Stimulated activated CD4-positive, alpha-beta T cell treated with anti-CD3 and anti-CD28 coated beads, TNF-alpha, amount 100 ng/mL, for 24 hours (primary cell): ENCODE results near the gene CALU.

Experiments
- DNase-seq, 3 experiments: peaks; one replicate each; pipeline ENCODE4 v3.0.0-alpha.2; 2020; ENCODE audit warnings: low read depth in 3 of 3

Gene CALU

DNA sequence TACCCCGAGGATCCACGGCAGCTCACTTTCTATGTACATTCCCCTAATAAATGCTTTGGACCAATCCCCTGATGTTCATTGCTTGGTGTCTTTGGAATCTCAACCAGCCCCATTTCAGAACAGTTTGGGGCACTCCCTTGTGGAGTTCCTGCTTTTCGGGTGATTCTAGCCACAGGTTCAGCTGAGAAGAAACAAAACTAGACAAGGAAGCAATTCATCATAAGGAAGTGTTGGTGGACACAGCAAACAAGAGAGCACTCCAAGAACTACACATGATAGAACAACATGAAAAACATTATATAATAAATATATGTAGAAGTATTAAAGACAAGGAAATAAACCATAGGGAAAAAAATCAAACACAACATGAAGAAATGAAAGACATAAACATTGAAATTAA, 46.6 kb downstream of the CALU start:
- no peak for DNase-seq

DNA sequence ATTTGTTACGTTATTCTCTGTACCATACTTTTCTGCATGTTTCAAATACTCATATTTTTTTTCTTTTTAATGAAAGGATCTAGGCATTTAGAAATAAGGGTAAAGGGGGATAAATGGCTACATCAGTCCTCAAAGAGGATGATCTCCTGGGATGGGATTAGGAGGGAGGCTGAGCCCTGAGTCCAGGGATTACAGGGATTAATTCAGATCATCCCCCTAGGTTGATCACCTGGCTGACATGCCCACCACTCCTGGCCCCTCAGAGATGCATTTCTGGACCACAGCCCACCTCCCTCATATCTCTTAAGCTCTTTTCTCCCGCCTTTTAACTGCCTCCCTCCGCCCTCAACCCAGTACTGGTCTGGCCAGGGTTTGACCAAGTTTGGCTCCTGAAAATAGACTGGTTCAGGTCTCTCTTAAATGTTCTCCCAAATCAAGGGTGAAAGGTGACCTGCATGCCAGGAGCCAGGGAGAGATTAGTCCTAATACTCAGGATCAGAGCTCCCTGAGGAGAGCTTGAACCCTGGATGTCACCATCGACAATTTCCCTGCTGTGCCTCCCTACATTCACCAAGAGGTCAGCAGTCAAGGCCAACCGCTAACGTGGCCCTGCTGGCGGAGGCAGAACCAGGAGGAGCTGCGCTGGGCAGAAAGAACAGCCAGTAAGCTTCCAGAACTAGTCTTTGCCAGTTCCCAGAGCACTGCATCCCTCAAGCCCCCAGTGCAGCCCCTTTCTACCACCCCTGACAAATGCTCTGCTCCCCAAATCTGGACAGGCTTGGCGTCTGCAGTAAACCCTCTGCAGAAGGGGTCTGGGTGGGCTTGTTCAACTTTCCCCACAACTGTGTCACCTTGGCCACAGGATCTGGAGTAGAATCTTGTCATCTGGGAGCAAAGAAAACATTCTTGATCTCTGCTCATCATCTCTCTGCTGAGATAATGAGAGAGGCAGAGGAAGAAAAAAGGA, 49.6 kb downstream of the CALU start:
- no peak for DNase-seq

DNA sequence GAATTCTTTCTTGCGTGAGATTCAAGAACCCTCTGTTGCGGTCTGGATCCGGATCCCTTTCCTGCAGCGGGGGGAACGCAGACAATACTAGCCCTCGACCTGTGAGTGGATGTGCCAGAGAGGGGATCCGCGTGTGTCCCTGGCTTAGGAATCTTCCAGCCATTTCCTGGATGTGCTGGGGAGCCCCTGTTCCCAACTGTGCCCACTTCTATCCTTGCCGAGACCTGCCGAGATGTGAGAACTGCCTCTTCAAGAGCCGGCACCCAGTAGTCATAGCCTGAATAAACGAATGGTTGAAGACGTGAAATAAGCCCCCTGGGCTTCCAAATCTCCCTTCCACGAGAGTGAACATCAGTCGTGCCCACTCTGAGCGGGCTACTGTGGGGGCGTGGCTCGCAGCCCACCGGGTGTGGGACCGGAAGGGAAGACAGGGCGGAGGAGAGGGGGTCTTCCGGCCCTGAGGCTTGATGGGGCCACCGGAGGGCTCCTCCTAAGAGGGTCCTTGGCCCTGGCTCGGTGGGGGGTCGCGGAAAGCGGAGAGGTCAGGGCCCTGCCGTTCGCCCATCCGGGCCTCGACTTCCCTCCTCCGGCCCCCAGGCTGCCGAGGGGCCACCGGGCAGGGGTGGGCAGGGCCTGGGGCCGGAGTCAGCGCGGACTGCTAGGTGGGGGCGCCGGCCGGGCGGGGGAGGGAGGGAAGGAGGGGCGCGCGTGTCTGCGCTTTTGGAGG, 51.3 kb downstream of the CALU start:
- DNase-seq, result no peak

DNA sequence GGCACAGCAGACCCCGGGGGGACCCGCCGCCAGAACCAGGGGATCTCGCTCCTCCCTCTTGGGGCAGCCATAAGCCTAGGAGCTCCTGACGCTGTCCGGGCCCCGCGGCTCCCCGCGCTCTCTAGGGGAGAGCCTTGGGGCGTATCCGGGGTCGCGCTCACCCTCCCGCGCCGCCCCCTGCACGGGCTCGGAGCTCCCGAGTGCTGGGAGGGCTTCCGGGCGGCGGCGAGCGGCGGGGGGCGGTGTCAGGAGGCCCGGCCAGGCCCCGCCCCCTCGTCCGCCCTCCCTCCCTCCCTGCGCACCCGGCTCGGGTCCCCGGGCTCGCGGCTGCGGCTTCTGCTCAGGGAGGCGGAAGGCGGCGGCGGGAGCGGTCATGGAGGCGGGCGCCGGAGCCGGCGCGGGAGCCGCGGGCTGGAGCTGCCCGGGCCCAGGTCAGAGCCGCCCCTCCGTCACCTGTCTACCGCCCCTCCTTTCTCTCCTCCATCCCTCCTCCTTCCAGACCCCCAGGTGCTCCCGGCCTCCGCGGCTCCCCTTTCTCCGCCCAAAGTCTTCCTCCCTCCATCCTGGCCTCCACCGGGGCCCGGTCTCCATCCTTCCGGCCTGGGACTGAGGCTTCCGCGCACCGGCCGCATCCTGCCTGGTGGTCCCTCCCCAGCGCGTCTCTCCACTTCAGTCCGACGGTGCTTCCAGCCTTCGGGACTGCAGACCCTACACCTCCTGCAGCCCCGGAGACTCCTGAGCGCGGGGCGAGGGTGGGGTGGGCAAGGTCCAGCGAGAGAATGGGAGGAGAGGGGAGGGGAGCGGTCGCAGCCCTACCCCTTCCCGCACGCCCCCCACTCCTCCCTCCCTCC, 52.2 kb downstream of the CALU start, which contains the start of gene CCDC136:
Gene CCDC136 (plus strand): TSS at position 848 of the 851 bp plus-strand sequence. CDS start 444 bp downstream, outside the sequence.
- DNase-seq, result peak; percentile 43 to 80 (median 56)

DNA sequence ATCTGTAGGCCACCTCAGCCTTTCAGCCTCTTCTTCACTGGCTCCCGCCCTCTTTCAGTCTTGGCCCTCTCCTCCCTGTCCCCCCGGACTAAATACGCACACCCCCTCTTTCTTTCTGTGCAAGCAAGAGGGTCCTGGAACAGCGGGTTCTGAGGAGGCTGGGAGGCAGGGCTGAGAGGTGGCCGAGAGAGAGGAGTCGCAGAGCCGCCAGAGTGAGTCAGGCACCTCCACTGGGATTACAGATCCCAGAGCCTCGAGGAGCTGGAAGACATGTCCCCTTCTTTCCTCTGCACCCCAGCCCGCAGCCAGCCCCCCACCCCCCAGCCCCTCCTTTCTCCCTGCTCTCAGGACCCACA, 52.8 kb downstream of the CALU start:
- DNase-seq, result no peak

DNA sequence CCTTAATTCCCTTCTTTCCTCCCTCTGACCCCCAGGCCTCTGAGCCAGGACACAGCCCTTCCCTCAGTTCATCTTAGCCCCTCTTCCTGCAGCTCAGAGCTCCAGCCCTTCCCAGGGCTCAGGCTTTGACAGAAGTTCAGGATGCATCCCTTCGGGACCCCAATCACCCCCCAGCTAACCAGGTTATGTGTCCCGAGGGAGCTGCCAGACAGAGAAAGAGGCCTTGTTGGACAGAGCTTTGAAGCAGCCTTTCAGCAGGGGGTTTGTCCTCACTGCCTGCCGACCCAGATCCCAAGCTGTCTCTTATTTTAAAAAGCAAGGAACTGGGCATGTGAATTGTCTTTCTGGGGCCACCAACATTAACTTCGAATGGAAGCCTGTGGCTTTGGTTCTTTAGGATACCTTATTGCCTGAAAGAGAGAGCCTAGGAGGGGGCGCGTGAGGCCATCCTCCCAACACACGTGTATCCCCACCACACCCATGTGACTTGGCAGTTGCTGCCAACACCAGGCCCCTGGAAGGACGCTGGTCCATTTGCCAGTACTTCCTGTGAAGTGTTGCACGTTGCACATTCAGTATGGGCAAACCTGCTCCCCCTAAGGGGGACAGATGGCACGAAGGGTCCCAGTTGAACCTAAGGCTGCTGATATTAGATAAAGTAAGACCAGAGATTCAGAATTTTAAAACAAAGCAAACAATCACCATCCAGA, 53.5 kb downstream of the CALU start:
- DNase-seq, result no peak

DNA sequence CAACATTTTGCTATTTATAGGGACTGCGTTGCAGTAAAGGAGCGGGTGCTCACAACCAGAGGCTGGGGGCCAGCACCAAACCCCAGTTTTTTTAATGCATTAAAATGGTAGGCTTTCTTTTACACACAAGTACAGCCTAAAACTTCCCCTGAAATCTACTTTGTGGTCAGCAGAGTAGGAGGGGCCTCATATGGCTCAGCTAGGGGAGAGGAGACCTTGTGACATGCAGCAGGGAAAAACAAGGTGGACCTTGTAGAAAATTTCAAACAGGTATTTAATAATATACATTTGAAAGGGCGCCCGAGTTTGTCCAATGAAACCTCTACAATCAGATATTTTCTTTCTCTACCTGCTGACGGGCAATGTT, 54.0 kb downstream of the CALU start:
- no peak for DNase-seq

DNA sequence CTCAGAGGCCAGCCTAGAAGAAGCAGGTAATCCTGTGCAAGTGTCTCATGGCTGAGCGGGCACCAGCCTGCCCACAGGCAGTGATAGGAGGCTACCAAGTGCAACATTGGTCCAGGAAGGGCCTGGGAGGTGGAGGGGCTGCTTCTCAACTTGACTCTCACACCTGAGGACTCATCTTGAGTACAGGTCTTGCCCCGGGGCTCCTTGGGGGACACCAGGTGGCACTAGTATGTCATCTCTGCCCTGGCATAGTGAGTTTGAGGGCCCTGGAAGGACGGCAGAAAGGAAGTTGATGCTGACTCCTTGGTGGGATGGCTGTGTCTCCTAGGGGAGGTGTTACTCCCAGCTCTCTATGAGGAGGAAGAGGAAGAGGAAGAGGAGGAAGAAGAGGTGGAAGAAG, 54.9 kb downstream of the CALU start:
- peak in 1 of 3 experiments; percentile 11 for DNase-seq

DNA sequence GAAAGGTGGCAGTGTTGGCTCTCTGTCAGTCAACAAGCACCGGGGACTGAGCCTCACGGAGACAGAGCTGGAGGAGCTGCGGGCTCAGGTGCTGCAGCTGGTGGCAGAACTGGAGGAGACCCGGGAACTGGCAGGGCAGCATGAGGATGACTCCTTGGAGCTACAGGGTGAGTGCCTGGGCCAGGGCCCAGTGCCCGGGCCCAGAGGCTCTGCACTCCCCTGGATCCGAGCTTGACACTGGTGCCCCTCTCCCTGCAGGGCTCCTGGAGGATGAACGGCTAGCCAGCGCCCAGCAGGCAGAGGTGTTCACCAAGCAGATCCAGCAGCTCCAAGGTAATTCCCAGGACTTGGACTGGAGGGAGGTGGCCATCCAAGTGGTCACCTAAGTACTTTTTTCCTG, 55.3 kb downstream of the CALU start:
- DNase-seq, result no peak

DNA sequence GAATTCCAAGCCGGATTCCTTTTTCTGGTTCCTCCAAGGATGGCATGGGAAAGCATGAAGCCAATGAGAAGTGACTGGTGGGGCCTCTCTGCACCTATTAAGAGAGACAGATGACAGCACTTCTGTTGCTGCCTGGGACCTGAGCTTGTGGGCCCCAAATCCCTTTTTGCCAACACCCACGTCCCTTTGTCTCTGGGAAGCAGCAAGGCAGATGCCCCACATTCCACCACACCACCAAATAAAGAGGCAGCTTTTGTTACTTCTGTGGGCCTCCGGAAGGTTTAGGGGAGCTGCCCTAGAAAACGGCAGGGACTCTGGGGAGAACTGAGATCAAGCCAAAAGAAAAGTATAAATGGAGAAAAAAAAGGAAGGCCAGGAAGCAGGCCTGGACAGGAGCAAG, 56.0 kb downstream of the CALU start:
- no peak for DNase-seq

DNA sequence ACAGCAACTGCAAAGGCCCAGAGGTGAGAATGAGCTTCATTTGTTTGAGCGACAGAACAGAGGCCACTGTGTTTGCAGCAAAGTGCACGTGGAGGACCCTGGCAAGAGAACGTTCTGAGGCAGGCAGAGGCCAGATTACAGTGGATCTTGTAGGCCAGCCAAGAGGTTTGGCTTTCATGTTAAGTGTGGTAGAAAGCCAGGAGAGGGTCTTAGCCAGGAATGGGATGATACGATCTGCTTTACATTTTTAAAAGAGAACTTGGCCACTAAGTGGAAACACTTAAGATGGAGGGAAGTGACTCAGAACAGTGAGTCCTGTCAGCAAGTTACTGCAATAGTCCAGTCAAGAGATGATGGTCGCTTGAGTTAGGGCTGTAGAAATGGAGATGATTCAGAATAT, 57.2 kb downstream of the CALU start:
- no peak for DNase-seq

DNA sequence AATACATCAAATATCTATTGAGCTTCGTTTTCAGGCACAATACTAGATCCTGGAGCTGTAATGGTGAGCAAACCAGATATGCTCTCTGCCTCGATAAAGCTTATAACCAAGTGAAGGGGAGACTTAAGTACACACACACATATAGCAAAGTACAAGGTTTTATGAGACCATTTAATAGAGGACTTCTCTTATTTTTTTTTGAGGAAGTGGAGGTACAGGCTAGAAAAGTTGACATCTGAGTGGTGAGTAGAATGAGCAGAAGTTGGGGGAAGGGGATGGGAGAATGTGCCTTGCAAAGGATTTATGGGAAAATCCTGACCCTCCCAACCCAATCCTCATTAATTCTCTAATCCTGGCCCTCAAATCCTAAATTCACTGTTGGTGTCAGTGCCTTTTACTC, 60.3 kb downstream of the CALU start:
- DNase-seq, result no peak

DNA sequence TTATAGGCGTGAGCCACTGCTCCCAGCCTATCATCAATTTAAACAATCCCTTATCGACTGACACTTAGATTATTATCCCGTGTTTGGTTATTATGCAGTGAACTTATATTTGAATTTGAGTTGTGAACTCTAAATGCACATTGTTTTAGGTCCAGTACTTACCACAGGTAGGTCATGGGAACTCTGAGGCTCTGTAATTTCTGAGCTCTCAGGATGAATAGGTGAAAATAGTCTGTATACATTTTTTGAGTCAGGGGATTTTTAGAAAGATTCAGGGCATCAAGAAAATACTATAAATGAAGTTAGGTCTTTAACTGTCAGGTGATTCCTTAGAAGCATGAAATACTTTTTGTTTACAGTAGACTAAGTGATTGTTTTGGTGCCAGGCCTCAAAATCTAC, 61.4 kb downstream of the CALU start:
- no peak for DNase-seq

DNA sequence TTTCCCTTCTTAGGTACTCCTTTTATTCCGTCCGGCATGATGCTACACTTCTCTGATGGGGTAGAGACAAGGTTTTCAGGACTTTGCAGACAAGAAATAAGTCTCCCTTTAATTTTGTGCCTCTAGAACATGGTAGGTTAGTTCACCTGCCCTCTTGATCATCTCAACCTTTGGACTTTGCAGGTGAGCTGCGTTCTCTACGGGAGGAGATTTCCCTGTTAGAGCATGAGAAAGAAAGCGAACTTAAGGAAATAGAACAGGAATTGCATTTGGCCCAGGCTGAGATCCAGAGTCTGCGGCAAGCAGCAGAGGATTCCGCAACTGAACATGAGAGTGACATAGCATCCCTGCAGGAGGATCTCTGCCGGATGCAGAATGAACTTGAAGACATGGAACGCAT, 61.8 kb downstream of the CALU start:
- DNase-seq, result no peak

DNA sequence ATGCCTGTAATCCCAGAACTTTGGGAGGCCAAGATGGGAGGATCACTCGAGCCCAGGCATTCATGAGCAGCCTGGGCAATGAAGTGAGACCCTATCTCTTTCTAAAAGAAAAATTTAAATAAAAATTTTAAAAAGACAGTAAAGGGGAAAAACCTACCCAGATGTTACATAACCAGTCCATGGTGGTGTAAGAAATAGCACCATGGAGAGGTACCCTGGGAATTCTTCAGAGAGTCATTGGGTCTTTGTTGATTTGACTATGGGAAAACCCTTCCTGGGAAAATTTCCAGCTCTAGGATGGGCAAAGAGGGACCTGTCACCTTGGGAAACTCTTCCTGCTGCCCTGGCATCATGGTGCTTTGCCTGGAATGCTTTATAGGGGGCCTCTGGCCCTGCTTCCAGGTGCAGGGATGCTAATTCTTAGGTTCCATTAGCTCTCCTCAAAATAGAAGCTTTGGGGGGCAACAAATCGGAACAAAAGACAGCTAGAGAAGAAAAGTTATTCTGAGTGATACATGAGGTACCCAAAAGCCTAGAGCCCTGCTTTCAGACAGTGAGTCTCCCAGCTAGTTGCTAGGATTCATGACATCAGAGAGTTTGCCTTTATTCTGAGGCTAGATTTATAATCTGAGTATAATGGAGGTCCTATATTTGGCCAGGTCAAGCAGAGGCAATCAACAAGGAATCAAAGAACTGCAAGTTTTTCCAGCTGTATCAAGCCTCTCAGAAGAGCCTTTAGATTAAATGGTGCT, 62.7 kb downstream of the CALU start:
- DNase-seq, result no peak

DNA sequence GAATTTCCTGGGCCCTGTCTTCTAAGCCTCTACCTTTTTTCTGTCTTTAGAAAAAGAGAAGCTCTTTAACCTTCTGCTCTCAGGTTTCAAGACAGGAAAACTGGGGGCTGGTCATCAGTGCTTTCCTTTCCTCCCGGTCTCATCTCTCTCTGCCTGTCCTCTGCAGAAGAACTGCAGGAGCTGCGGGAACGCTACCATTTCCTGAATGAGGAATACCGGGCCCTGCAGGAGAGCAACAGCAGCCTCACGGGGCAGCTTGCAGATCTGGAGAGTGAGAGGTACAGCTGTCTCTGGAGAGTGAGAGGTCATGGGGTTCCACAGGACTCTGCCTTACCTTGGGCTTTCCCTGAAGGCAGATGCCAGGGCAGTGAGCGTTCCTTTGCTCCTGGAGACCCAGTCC, 65.3 kb downstream of the CALU start:
- no peak for DNase-seq

DNA sequence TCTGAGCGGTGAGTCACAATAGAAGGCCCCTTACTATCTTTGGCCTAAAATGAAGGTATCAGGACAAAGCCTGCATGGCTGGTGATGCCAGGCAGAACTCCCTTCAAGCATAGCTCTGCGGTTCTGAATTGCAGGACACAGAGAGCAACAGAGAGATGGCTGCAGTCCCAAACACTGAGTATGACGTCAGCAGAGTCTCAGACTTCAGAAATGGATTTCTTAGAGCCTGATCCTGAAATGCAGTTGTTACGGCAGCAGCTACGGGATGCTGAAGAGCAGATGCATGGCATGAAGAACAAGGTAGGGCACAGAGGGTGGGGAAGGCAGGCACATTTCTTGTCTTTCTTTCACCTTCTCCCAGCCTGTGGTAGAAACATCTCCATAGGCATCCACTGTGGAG, 66.1 kb downstream of the CALU start:
- no peak for DNase-seq

DNA sequence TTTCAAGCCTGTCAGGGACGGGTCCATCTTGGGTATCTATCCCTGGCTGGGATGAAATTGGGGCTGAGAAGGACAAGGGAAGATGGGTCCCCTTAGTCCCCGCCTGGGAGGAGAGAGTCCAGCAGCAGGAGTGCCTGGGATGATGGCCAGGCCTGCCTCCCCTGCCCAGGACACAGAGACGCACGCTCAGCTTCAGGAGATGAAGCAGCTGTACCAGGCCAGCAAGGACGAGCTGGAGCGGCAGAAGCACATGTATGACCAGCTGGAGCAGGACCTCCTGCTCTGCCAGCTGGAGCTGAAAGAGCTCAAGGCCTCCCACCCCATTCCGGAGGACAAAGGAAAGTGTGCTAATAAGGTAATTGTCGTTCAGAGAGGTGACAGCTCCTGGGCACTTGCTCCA, 68.0 kb downstream of the CALU start:
- DNase-seq, result no peak

DNA sequence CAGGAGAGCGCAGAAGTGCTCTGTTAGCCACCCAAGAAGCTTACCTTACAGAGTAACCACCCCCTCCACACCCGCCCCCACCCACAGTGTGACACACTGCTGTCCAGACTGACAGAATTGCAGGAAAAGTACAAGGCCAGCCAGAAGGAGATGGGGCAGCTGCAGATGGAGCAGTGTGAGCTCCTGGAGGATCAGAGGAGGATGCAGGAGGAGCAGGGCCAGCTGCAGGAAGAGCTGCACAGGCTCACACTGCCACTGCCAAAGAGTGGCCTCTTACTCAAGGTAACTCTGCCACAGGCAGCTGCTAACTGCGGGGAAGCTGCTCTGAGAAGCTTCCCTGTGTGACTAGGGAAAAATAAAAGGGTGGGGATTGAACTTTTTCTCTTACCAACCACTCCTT, 70.2 kb downstream of the CALU start:
- DNase-seq, result no peak

DNA sequence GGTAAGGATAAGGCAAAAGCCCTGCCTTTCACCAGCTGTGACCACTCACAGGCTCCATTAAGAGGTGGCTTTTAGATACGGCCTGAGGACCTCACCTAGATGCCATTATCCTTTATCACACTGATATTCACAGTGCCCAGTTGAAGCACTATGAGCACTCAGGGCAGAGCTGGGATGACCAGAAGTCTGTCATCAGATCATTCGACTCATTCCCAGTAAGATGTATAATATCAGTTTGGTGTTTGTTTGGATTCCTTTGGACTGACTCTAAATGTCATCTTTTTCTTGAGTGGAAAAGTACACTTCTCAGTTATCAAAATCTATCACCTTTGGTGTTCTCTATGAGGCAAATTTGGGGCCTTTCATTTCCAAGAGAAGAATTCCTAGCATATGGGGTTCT, 71.3 kb downstream of the CALU start:
- no peak for DNase-seq

DNA sequence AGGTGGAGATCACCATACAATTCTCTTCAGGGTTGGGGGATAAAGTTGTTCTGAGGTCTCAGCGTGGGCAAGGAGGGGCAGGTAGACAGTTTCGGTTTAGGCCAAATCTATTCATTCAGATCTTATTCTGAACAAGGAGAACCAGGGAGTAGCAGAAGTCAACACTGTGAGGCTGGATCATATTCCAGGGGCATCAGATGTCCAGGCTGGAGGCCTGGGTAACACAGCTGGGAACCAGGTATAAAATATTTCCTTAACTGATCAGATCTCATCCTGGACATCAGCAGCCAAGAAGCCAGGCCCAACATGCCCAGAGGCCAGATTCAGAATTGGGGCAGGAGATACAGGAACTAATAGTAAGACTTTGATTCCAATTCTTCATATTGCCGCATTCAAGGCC, 71.8 kb downstream of the CALU start:
- DNase-seq, result no peak
